Endothelial cell of umbilical vein (primary cell): ENCODE data around the gene PSMD9.

Experiments
- EZH2 ChIP-seq: IDR thresholded peaks from 2 replicates; pipeline ENCODE4 v1.6.1; 2012; ENCODE audit warnings: borderline replicate concordance, low read depth, mild to moderate bottlenecking, moderate library complexity, low read length, inconsistent platforms; ENCODE audit not compliant: severe bottlenecking
- MYC ChIP-seq: IDR thresholded peaks from one replicate; pipeline ENCODE4 v1.6.1; 2011; ENCODE audit warnings: mild to moderate bottlenecking, low read depth, low read length
- POLR2A ChIP-seq: IDR thresholded peaks from 2 replicates; pipeline ENCODE4 v1.6.1; 2012; ENCODE audit warnings: low read depth, mild to moderate bottlenecking, control low read depth, low read length
- TF ChIP-seq, protein P1 (sequence below), 2 donors: IDR thresholded peaks; 1 replicate in 1 of 2; 2 replicates in 1 of 2; pipeline ENCODE4 v1.5.1; 2011; ENCODE audit warnings: low read length in 2 of 2, mild to moderate bottlenecking in 2 of 2, moderate library complexity in 2 of 2, control low read depth in 1 of 2, inconsistent platforms in 1 of 2, low read depth in 1 of 2; ENCODE audit not compliant: insufficient read depth in 1 of 2; ENCODE audit errors: extremely low read depth in 1 of 2

DNA sequence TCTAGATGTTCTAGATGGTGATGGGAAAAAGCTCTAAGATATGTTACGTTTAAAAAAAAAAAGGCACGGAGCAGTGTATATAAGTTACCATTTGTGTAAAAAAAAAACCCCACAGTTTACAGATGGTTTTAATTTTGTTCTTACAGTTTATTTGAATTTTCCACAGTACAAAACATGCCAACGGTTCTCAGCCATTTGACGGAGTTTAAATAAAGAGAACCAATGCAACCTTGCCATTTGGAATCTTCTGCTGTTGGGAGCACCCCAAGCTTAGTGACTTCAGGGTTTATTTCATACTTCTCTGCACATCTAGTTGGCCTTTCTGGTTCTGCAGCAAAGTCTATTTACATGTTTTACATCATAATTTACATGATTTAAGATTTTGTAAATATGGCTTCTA, 22.3 kb upstream of the PSMD9 start:
- TF ChIP-seq, protein P1, sequence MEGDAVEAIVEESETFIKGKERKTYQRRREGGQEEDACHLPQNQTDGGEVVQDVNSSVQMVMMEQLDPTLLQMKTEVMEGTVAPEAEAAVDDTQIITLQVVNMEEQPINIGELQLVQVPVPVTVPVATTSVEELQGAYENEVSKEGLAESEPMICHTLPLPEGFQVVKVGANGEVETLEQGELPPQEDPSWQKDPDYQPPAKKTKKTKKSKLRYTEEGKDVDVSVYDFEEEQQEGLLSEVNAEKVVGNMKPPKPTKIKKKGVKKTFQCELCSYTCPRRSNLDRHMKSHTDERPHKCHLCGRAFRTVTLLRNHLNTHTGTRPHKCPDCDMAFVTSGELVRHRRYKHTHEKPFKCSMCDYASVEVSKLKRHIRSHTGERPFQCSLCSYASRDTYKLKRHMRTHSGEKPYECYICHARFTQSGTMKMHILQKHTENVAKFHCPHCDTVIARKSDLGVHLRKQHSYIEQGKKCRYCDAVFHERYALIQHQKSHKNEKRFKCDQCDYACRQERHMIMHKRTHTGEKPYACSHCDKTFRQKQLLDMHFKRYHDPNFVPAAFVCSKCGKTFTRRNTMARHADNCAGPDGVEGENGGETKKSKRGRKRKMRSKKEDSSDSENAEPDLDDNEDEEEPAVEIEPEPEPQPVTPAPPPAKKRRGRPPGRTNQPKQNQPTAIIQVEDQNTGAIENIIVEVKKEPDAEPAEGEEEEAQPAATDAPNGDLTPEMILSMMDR (IDR thresholded peaks at IDR 0.05; ENCODE audit: extremely low read depth in 1 of 2, insufficient read depth in 1 of 2, low read depth in 1 of 2, low read length in 2 of 2): no peak
- TF ChIP-seq POLR2A (no peak), MYC (no peak), EZH2 (no peak)
